Measurements from ENCODE around the gene ADAMTS2. TPM values are rescaled to one million over a fixed set of nuclear protein-coding genes. Genes with fewer than 3 reads are reported as not detected.

ADAMTS2 gene
- total and polyA plus RNA-seq, 2 donors (not counting 1 experiment from before 2014, with no cell fraction given), result 16.2 to 70.2 TPM

DNA sequence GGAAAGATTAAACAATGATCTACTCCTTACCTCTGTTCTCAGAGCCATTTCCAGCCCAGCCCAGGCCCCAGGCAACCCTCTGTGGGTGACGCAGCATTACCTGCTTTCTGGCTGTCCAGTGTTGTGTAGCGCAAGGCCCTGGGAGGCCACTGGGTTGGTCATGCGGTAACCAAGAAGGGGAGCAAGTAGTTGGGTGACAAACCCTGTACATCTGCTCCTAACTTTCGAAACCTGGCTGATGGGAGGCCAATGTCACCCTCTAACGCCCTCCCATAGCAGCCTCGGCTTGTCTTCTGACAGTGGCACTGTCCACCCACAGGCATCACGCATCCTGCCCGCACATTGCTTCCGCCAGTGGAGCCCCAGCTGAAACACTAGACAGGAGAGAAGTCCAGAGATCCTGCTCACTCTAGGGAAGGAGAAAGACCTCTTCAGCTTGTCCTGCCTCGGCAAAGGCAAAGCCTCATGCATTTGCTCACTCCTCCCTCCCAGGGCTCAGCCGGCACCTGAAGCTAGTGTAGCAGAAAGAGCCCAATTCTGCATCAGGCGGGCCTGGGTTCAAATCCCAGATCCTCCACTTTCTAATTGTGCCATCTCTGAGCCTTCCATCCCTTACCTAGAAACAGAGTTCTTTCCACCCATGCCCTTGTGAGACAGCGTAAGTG lies 94.6 kb downstream of the ADAMTS2 start:
- Histone ChIP-seq H2AFZ (ENCODE audit: low read length) (no peak overlapping the region), H4K20me1 (ENCODE audit: control insufficient read depth, extremely low read depth, insufficient read depth, low read length) (no peaks in the 10 kb centered on the region), H3K36me3 (ENCODE audit: control insufficient read depth, insufficient read depth, low read length) (peaks cover 1% of the 10 kb centered on the region), H3K27me3 (ENCODE audit: control insufficient read depth, insufficient read depth, low read length) (no peaks in the 10 kb centered on the region), H3K4me2 (ENCODE audit: extremely low read depth, insufficient read depth, low read length) (no peak overlapping the region), H3K9ac (ENCODE audit: insufficient read depth, low read length) (no peak overlapping the region), H3K4me3 (replicated peaks in 1 of 4; ENCODE audit: control extremely low read depth in 1 of 4, insufficient read depth in 1 of 4, low read depth in 3 of 4, low read length in 4 of 4) (no peak overlapping the region), H3K4me1 (ENCODE audit: control insufficient read depth, extremely low read depth, insufficient read depth, low read length) (no peaks in the 10 kb centered on the region), H3K79me2 (ENCODE audit: control insufficient read depth, insufficient read depth, low read length) (peaks cover 22% of the 10 kb centered on the region), H3K9me3 (ENCODE audit: control insufficient read depth, insufficient read depth, low read depth, low read length) (no peaks in the 10 kb centered on the region), H3K27ac (ENCODE audit: insufficient read depth, low read length) (no peak overlapping the region)
- DNase-seq (ENCODE audit: low read depth in 2 of 2), result no peak
- TF ChIP-seq EZH2 (IDR thresholded peaks at IDR 0.05; ENCODE audit: low read length, missing control alignments), result no peak
- TF ChIP-seq, protein P1, sequence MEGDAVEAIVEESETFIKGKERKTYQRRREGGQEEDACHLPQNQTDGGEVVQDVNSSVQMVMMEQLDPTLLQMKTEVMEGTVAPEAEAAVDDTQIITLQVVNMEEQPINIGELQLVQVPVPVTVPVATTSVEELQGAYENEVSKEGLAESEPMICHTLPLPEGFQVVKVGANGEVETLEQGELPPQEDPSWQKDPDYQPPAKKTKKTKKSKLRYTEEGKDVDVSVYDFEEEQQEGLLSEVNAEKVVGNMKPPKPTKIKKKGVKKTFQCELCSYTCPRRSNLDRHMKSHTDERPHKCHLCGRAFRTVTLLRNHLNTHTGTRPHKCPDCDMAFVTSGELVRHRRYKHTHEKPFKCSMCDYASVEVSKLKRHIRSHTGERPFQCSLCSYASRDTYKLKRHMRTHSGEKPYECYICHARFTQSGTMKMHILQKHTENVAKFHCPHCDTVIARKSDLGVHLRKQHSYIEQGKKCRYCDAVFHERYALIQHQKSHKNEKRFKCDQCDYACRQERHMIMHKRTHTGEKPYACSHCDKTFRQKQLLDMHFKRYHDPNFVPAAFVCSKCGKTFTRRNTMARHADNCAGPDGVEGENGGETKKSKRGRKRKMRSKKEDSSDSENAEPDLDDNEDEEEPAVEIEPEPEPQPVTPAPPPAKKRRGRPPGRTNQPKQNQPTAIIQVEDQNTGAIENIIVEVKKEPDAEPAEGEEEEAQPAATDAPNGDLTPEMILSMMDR (conservative IDR thresholded peaks at IDR 0.05 in 1 of 2, IDR thresholded peaks at IDR 0.05 in 1 of 2; ENCODE audit: low read depth in 1 of 2, low read length in 2 of 2), result no peak

DNA sequence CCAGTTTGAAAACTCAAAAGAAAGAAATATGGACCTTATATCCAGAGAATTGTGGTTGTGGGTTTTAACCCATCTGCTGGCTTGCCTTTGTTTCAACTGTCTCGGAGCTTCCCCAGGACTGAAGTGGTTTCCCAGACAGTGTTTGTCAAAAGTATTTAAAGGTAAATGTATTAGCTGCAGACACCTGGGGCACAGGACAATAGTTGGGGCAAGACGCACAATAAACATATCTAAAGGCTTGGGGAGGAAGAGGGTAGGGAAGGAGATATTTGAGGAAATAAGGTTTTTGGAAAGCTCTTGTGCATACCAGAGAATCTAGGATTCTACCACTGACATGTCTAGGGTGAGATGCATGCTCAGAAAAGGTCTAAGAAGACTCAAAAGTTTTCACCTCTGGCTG lies 99.0 kb downstream of the ADAMTS2 start:
- H3K79me2 ChIP-seq (ENCODE audit: control insufficient read depth, insufficient read depth, low read length), result peaks cover 36% of the 10 kb centered on the region

DNA sequence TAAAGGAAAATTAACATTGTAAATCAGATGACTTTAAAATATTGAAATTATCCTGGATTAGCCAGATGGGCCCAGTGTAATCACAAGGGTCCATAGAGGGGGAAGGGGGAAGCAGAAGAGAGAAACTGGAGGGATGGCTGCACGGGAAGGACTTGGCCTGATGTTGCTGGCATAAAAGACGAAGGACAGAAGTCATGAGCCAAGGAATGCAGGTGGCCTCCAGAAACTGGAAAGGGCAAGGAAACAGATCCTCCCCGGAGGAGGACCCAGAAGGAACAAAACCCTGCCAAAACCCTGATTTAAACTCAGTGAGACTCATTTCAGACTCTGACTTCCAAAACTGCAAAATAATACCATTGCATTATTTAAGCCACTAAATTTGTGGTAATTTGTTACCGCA lies 100.2 kb downstream of the ADAMTS2 start:
- H4K20me1 ChIP-seq (ENCODE audit: control insufficient read depth, extremely low read depth, insufficient read depth, low read length), result no peaks in the 10 kb centered on the region

More for the DNA sequence above, 99.0 kb downstream of the ADAMTS2 start:
- H3K36me3 ChIP-seq (ENCODE audit: control insufficient read depth, insufficient read depth, low read length), result no peaks in the 10 kb centered on the region
- H4K20me1 ChIP-seq (ENCODE audit: control insufficient read depth, extremely low read depth, insufficient read depth, low read length), result no peaks in the 10 kb centered on the region
- H3K9me3 ChIP-seq (ENCODE audit: control insufficient read depth, insufficient read depth, low read depth, low read length), result no peaks in the 10 kb centered on the region
- peaks cover 9% of the 10 kb centered on the region for H3K4me1 ChIP-seq (ENCODE audit: control insufficient read depth, extremely low read depth, insufficient read depth, low read length)
- no peak overlapping the region for H3K4me2 ChIP-seq (ENCODE audit: extremely low read depth, insufficient read depth, low read length)
- no peak for TF ChIP-seq EZH2 (IDR thresholded peaks at IDR 0.05; ENCODE audit: low read length, missing control alignments)
- TF ChIP-seq, protein P1 (conservative IDR thresholded peaks at IDR 0.05 in 1 of 2, IDR thresholded peaks at IDR 0.05 in 1 of 2; ENCODE audit: low read depth in 1 of 2, low read length in 2 of 2), result no peak
- no peak overlapping the region for H3K27ac ChIP-seq (ENCODE audit: insufficient read depth, low read length)
- H3K9ac ChIP-seq (ENCODE audit: insufficient read depth, low read length), result no peak overlapping the region
- H3K4me3 ChIP-seq (replicated peaks in 1 of 4; ENCODE audit: control extremely low read depth in 1 of 4, insufficient read depth in 1 of 4, low read depth in 3 of 4, low read length in 4 of 4), result no peak overlapping the region
- no peak for DNase-seq (ENCODE audit: low read depth in 2 of 2)
- H2AFZ ChIP-seq (ENCODE audit: low read length), result no peak overlapping the region
- no peaks in the 10 kb centered on the region for H3K27me3 ChIP-seq (ENCODE audit: control insufficient read depth, insufficient read depth, low read length)

More for the DNA sequence above, 100.2 kb downstream of the ADAMTS2 start:
- Histone ChIP-seq H3K4me2 (ENCODE audit: extremely low read depth, insufficient read depth, low read length) (no peak overlapping the region), H3K79me2 (ENCODE audit: control insufficient read depth, insufficient read depth, low read length) (peaks cover 31% of the 10 kb centered on the region), H2AFZ (ENCODE audit: low read length) (no peak overlapping the region), H3K27me3 (ENCODE audit: control insufficient read depth, insufficient read depth, low read length) (no peaks in the 10 kb centered on the region), H3K9ac (ENCODE audit: insufficient read depth, low read length) (no peak overlapping the region), H3K9me3 (ENCODE audit: control insufficient read depth, insufficient read depth, low read depth, low read length) (no peaks in the 10 kb centered on the region), H3K4me3 (replicated peaks in 1 of 4; ENCODE audit: control extremely low read depth in 1 of 4, insufficient read depth in 1 of 4, low read depth in 3 of 4, low read length in 4 of 4) (no peak overlapping the region), H3K4me1 (ENCODE audit: control insufficient read depth, extremely low read depth, insufficient read depth, low read length) (peaks cover 9% of the 10 kb centered on the region), H3K27ac (ENCODE audit: insufficient read depth, low read length) (no peak overlapping the region), H3K36me3 (ENCODE audit: control insufficient read depth, insufficient read depth, low read length) (no peaks in the 10 kb centered on the region)
- TF ChIP-seq, protein P1 (conservative IDR thresholded peaks at IDR 0.05 in 1 of 2, IDR thresholded peaks at IDR 0.05 in 1 of 2; ENCODE audit: low read depth in 1 of 2, low read length in 2 of 2), result no peak
- no peak for TF ChIP-seq EZH2 (IDR thresholded peaks at IDR 0.05; ENCODE audit: low read length, missing control alignments)
- DNase-seq (ENCODE audit: low read depth in 2 of 2), result no peak
